A172 (cell line): ENCODE results near the gene MAD1L1. TPM values are rescaled to one million over a fixed set of nuclear protein-coding genes. Genes with fewer than 3 reads are reported as not detected.

Experiments
- DNase-seq: peaks from one replicate; pipeline ENCODE4 v3.0.0-alpha.2; 2015; ENCODE audit warnings: low spot score
- total RNA-seq: library from RNA; depleted of rRNA; stranded (reverse); fragments of >200 nt; shearing (Covaris generic); gene quantifications from 2 replicates; pipeline ENCODE4 v1.2.3, GENCODE V29; 2014

MAD1L1 gene
- total RNA-seq, 1 experiment from 2014 or later = 127 TPM

GRCh38 chr7:1917221-1918062 is 315.3 kb downstream of the MAD1L1 start:
- DNase-seq = no peak

DNA sequence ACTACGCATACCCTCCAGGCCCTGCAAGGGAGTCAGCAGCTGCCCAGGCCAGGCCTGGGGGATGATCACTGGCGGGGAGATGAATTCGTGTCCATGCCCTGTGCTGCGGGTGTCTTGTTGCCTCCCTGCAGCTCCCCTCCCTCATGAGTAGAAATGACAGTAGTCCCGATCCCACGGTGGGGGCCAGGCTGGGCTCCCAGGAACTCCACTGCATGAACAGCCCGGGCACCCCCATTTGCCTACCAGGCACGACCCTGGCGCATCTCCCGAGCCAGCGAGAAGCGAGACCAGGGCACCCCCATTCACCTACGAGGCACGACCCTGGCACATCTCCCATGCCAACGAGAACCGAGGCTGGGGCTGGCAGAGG is 316.2 kb downstream of the MAD1L1 start:
- DNase-seq = no peak

DNA sequence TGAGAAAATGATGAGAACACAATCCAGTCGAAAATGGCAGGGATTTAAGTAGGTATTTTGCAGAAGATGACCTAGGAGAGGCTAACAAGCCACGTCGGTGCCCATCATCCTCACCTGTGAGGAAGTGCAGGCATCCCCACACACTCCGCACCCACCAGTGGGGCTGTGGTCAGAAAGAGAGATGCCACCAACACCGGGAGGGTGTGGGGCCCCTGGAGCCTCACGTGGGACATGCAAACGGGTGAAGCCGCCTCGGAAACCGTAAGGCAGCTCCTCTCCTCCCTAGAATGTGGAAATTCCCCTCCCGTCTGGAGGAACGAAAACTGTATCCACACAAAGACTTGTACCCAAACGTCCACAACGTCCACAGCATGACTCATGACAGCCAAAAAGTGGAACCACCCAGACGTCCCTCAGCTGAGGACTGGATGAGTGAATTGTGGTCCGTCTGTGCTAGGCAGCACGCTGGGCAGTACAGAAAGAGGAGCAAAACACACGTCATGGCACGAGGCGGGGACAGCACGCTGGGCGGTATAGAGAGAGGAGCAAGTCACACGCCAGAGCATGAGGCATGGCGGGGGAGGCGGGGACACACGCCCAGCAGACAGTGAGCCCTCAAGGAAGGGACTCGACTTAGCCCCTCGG is 316.7 kb downstream of the MAD1L1 start:
- DNase-seq = no peak

DNA sequence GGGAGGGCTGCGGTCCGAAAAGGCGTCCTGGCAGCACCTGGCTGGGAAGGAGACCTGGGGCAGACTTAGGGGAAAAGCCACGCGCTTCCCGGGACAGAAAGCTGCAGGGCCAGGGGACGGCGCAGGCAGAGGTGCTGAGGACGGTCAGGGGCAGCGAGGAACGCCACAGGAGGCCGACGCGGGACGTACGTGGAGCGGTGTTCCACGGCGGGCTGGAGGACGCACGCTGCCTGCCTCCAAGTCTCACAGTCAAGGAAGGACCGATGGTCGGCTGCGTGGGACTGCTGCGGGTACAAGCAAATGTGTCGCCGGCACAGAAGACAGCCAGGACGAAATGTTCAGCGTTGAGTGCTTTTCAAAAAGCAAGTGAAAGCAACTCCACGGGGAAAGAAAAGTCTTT is 317.4 kb downstream of the MAD1L1 start:
- DNase-seq = no peak

DNA sequence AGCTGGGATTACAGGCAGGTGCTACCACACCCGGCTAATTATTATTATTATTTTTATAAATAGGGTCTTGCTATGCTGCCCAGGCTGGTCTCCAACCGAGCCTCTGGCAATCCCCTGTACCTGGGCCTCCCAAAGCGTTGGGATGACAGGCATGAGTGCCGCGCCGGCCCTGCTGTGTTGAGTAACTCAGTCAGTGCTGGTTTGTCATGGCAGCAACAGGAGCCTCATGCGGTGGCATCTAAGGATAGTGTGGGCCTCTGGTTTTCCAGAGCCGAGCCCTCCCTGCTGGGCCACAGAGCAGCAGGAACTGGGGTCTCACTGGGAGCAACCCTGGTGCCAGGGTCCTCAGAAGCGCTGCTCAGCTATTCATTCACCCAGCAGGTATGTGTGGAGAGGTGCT is 318.0 kb downstream of the MAD1L1 start:
- no peak for DNase-seq

DNA sequence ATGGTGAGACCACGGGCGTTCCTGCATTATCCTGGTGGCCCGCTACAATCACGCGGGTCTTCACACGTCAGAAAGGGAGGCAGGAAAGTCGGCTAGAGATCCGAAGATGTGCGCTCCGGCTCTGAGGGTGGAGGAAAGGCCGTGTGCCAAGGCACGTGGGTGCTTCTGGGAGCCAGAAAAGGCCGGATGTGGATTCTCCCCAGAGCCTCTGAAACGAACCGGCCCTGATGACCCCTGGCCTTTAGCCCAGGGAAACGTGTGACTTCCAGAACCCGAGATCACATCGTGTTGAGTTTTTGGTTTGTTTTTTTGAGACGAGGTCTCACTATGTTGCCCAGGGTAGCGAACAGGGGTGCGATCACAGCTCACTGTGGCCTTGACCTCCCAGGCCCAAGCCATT is 318.4 kb downstream of the MAD1L1 start:
- DNase-seq = no peak

GRCh38 chr7:1913466-1914282 is 319.1 kb downstream of the MAD1L1 start:
- DNase-seq = no peak

DNA sequence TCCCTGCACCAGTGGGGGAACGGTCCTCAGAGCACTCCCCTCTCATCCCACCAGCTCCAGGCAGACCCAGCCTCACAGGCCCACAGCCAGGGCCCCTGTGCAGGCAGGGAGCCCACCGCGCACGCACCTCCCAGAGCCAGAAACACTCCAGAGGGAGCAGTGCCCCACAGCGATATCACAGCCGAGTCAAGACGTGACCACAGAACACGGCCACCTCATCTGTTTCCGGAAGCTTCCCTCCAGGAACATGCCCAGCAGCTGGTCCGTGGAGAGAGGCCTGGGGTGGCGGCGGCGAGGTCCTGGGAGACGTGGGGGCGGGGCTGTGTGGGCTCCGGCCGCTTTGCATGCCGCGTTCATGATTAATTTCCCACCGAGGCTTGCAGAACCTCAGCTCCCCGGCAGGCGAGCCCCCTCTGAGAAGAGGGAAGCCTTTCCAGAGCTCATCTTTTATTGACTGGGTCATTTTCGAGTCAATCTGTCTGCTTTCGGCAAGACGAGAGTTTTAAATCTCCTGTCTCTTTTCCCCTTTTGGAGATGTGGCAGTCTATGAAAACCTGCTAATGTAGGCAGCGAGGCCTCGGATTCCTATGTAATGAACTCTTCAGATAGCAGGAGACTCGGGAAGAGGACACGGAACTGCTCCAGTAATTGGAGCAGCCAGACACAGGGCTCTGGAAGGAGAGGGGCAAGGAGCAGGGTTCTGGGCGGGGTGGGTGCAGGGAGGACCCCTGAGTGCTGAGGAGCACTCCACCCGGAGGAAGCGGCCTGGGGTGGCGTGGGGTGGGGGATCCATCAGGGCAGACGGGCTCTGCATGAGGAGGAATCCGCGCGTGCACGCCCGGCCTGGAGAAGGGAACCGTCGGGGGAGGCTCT is 319.9 kb downstream of the MAD1L1 start:
- DNase-seq = no peak

DNA sequence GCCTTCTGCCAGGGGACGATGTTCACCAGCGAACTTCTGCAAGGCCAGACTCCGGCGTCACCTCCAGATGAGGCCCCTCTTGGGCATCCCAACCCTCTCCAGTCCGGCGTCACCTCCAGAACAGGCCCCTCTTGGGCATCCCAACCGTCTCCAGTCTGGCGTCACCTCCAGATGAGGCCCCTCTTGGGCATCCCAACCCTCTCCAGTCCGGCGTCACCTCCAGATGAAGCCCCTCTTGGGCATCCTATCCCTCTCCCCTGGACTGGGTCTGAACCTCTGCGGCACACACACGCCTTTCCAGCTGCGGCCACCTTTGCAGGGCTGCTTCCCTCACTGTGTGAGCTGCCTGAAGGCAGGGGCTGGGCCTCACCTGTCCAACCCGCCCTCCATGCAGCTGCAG is 321.2 kb downstream of the MAD1L1 start:
- no peak for DNase-seq

DNA sequence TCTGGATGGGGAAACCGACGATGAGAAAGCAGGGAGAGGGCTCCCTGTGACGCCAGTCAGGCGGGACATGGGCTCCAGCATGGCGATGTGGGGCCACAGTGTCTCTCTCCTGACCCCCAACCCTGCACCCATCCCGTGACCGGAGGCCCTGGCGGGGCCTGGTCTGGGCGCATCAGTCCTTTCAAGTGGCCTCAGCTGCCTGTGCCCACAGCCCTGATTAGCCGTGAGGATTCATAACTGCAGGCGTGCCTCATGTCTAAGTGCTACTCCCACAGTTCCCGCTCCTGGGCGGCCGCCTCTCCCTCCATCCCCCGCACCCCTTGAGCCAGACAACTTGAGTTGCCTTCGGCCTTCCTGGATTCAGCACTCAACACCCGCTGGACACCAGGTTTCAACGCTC is 321.9 kb downstream of the MAD1L1 start:
- no peak for DNase-seq

DNA sequence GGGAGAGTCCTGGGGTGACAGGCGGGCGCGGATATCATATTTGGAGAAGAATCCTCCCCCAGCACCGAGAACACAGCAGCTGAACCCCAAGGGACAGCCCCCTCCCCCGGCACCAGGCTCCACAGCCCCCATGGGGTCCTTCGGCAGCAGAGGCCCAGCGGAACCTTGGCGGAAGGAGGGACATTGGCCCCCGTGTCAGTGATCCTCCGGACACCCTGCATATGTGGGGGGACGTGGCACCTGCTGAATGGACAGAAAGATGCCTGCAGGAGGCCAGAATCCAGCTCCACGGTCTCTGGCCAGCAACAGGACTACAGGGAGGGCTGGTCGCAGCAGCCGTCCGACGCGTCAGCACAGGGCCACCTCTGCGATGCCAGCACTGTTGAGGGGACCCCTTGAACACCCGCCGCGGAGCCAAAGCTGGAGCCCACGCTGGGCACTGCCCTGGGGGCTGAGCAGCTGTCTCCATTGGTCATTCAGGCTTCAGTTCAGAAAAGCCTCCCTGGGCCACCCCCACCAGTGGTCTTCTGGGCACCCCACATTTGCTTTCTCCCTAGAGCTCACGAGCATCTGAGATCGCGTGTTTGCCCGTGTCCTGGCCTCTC is 322.6 kb downstream of the MAD1L1 start:
- DNase-seq = no peak

GRCh38 chr7:1909476-1909875 is 323.3 kb downstream of the MAD1L1 start:
- DNase-seq = no peak

GRCh38 chr7:1908823-1909420 is 323.8 kb downstream of the MAD1L1 start:
- DNase-seq = no peak

GRCh38 chr7:1907751-1908365 is 324.9 kb downstream of the MAD1L1 start:
- DNase-seq = no peak

DNA sequence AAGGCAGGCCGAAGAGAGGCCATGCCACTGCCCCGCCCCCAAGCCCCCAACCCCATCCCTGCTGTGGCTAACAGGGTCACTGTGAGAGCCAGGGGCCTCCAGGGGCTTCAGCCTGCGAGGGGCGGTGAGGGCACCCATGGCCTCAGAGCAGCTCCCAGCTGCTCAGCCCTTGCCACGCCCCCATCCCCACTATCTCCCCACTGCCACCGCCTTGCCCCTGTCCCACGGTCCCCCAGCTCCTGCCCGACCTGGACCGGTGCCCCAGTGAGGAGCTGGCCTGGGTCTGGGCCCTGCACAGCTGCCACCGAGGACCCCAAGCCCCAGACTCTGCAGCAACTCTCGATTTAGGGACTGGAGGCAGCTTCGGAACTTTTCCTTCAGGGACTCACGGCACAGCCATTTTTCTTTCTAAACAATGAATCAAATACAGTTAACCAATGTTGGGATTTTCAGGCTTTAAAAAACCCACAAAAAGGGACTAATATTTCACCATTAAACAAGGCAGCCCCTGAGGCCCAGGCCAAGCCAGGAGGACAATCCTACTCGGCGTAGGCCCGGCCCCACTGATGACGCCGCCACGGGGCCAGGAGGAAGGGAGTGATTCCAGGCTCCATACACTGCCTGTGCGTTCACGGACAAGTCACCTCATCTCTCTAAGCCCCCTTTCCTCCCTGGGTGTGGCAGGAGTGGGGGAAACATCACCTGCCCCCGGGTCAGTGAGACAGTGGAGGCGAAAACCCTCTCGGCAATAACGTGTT is 325.6 kb downstream of the MAD1L1 start:
- no peak for DNase-seq

DNA sequence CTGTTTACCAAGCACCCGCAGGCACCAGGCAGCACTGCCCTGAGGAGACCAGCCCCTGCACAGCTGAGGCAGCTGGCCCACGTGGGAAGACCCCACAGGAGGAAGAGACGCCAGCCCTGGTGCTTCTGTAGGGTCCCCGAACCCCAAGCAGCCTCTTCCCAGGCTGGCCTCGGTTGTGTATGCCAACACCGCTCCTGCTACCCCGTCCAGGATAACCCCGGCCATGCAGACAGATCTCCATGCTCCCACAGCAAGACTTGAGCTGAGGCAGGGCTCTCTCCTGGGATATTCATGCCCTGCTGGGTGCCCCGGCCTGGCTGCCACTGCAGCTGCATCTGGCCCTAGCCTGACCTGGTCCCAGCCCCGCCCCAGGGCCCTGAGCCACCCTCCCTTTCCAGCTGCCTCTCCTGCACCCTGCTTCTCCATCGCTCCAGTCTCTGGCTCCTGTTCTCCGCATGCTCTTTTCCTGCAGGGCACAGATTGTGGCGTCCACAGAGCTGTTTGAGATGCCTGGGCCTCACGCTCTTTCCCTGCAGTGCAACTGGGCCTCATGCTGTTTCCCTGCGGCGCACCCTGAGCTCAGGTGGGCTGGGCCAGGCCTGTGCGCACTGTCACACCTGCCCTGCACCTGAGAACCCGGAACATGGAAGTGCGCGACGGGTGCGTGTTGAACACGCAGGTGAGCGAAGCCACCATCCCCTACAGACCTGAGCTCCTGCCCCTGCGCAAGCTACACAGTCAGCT is 326.5 kb downstream of the MAD1L1 start:
- DNase-seq = no peak

DNA sequence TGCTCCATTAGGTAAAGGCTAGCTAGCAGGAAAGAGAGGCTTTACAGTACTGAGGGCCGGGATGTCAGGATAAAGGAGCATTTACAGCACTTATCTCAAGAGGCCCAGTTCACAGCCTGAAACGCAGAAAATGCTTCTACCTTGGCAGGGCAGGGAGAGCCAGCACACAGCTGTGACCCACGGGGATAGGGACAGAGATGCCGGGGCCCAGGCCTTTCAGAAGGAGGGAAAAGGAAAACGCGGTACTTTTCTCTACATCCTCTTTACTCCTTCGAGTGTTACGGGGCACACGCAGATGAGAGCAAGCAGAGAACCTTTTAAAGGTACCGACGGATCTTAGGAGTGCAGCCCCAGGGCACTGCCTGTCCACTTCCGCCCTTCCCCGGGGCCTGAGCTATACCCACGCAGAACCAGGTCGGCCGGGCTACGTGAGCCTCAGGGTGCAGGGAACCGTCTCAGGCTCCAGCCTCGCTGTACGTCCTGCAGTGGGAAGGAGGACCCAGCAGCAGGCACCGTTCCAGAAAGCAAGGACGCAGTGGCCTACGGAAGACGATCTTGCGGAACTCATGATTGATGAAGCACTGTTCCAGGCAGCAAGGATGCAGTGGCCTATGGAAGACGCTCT is 330.4 kb downstream of the MAD1L1 start:
- DNase-seq = no peak

GRCh38 chr7:1901431-1902210 is 331.1 kb downstream of the MAD1L1 start:
- DNase-seq = no peak
